Measurements from ENCODE around the gene KCTD19.

The KCTD19 gene

GRCh38 chr16:67279296-67280089 is 47.0 kb downstream of the KCTD19 start, which contains the start of gene PLEKHG4:
TSS of gene PLEKHG4 (plus strand) at chr16:67279532. CDS start at chr16:67280045, 513 bp downstream.
- TF ChIP-seq USF1 (IDR thresholded peaks at IDR 0.05) (peak; percentile 59), RAD21 (IDR thresholded peaks at IDR 0.05; ENCODE audit: low read depth) (peak; percentile 54; the same call in 1 of the 2 replicates), CREB1 (IDR thresholded peaks at IDR 0.05; ENCODE audit: low read depth) (no peak), EGR1 (IDR thresholded peaks at IDR 0.05) (no peak), NFIC (IDR thresholded peaks at IDR 0.05) (no peak), MAX (IDR thresholded peaks at IDR 0.05) (peak; percentile 96)

DNA sequence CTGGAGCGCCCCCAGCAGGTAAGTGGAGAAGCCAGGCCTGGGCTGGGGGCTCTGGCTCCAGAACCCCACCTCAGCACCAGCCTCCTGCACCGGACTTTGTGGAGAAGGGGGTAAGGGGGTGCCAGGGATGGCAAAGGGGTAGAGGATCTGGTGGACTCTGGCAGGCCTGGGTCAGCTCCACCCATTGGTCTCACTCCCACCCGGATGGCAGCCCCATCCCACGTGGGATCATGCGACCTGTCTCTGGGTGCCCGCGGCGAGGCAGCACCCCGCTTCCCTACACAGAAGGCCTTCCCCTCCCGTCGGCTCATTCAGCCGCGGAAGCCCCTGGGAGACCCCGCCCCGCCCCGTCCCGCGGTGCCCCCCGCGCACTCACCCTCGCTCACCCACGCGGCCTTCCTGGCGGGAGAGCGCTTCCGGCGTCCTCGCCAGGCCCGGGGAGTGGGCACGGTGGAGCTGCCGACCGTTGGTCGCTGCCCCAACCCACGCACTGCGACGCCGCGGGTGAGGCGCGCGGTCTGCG is 47.7 kb downstream of the KCTD19 start:
- TF ChIP-seq TCF12 (IDR thresholded peaks at IDR 0.05; ENCODE audit: low read depth) (no peak), CEBPB (IDR thresholded peaks at IDR 0.05) (no peak), ZBTB7A (IDR thresholded peaks at IDR 0.05; ENCODE audit: low read depth) (peak; percentile 41), TAF1 (IDR thresholded peaks at IDR 0.05; ENCODE audit: low read depth) (no peak), USF1 (IDR thresholded peaks at IDR 0.05) (no peak), EGR1 (IDR thresholded peaks at IDR 0.05) (peak; percentile 69), MAX (IDR thresholded peaks at IDR 0.05) (0 out of 2 replicates have a peak, but pooled peaks have one; percentile 24)
- TF ChIP-seq, protein P1, sequence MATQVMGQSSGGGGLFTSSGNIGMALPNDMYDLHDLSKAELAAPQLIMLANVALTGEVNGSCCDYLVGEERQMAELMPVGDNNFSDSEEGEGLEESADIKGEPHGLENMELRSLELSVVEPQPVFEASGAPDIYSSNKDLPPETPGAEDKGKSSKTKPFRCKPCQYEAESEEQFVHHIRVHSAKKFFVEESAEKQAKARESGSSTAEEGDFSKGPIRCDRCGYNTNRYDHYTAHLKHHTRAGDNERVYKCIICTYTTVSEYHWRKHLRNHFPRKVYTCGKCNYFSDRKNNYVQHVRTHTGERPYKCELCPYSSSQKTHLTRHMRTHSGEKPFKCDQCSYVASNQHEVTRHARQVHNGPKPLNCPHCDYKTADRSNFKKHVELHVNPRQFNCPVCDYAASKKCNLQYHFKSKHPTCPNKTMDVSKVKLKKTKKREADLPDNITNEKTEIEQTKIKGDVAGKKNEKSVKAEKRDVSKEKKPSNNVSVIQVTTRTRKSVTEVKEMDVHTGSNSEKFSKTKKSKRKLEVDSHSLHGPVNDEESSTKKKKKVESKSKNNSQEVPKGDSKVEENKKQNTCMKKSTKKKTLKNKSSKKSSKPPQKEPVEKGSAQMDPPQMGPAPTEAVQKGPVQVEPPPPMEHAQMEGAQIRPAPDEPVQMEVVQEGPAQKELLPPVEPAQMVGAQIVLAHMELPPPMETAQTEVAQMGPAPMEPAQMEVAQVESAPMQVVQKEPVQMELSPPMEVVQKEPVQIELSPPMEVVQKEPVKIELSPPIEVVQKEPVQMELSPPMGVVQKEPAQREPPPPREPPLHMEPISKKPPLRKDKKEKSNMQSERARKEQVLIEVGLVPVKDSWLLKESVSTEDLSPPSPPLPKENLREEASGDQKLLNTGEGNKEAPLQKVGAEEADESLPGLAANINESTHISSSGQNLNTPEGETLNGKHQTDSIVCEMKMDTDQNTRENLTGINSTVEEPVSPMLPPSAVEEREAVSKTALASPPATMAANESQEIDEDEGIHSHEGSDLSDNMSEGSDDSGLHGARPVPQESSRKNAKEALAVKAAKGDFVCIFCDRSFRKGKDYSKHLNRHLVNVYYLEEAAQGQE (IDR thresholded peaks at IDR 0.05; ENCODE audit: low read depth): no peak

GRCh38 chr16:67277999-67278772 is 48.4 kb downstream of the KCTD19 start:
- no peak for TF ChIP-seq MAX (IDR thresholded peaks at IDR 0.05)
- TF ChIP-seq EGR1 (IDR thresholded peaks at IDR 0.05): no peak

GRCh38 chr16:67277294-67277998 is 49.1 kb downstream of the KCTD19 start:
- TF ChIP-seq RAD21 (IDR thresholded peaks at IDR 0.05; ENCODE audit: low read depth) (peak; percentile 6; the same call in 1 of the 2 replicates), CREB1 (IDR thresholded peaks at IDR 0.05; ENCODE audit: low read depth) (no peak), TAF1 (IDR thresholded peaks at IDR 0.05; ENCODE audit: low read depth) (0 out of 2 replicates have a peak, but pooled peaks have one; percentile 6), MAX (IDR thresholded peaks at IDR 0.05) (no peak), FOXM1 (IDR thresholded peaks at IDR 0.05; ENCODE audit: borderline replicate concordance, low read depth) (0 out of 2 replicates have a peak, but pooled peaks have one; percentile 36), EGR1 (IDR thresholded peaks at IDR 0.05) (no peak), YY1 (IDR thresholded peaks at IDR 0.05; ENCODE audit: low read depth) (no peak), TEAD4 (IDR thresholded peaks at IDR 0.05) (peak; percentile 79), ZBTB7A (IDR thresholded peaks at IDR 0.05; ENCODE audit: low read depth) (0 out of 2 replicates have a peak, but pooled peaks have one; percentile 13), CEBPB (IDR thresholded peaks at IDR 0.05) (peak; percentile 38; the same call in 1 of the 2 replicates), EP300 (IDR thresholded peaks at IDR 0.05; ENCODE audit: borderline replicate concordance) (peak; percentile 82), NFIC (IDR thresholded peaks at IDR 0.05) (peak; percentile 94), TCF12 (IDR thresholded peaks at IDR 0.05; ENCODE audit: low read depth) (peak; percentile 90), USF1 (IDR thresholded peaks at IDR 0.05) (no peak)
- TF ChIP-seq, protein P1 (IDR thresholded peaks at IDR 0.05; ENCODE audit: low read depth): no peak

All from Ishikawa (cell line).